ENCODE data around the gene KIRREL3.

KIRREL3 gene

DNA sequence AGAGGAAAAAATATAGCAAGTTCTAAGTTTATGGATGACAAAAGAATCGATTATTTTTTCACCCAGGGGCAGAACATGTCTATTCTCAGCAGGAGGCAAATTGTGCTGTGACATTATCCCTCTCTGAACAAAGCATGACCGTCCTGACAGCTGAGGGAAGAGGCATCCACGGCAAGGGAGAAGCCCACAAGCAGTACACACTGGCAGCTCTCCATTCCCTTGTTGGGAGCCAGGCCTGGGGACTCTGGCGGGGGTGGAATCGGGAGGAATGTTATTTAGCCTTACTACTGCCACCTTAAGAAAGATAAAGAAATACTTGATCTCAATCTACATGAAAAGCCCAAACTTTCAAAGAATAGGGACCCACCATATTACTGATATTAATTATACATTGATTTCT is 3.4 kb downstream of the KIRREL3 start:
- DNase-seq (ENCODE audit: low spot score) = peak; percentile 3

DNA sequence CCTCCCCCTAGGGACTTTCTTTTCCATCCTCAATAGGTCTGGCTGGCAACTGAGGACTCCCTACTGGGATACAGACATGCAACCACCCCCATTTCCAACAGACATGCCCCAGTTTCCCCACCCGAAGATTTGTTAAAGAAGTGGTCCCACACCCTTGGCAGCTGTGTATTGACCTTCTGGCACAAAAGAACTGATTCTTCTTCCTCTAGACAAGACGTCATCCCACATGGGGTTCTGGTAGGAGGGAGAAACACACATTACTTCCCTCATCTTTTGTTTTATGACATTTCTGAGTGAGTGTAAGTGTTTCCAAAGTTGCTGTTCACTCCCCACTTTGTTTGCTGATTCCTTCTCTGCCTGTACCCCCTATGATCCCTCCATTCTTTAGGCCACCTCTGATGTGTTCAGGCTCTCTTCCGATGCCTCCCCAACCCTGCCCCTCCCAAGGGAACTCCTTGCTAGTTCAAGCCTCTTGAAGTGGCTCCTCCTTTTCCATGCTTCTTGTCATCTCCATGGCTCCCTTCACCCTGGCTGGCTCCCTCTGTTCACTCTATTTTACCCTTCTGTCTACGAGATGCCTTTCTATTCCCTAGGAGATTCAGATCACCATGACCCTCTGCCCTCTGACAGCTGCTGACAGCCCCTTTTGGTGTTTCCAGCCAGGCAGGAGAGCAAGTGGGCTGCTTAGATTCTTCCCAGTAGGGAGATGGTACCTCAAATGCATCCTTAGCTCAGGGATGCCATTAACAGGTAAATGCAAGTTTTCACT is 4.3 kb downstream of the KIRREL3 start:
- no peak for DNase-seq (ENCODE audit: low spot score)

DNA sequence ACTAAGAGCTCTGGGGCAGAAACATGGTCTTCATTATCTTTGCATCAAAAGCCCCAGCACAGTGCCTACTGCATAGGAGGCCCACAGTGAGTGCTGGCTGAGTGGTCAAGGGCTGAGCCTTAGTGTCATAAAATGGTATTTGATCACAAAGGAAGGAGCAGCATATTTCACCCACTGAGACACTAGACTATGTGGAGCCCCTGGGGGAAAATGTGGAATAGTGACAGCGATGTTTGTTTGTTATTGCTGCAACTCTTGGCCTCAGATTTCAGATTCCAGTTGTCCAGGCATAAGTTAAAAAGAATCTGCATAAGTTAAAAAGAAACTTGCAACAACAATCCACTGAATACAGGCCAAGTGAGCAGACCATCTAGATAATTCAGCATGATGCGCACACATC is 7.0 kb downstream of the KIRREL3 start:
- peak; percentile 59 for DNase-seq (ENCODE audit: low spot score)

DNA sequence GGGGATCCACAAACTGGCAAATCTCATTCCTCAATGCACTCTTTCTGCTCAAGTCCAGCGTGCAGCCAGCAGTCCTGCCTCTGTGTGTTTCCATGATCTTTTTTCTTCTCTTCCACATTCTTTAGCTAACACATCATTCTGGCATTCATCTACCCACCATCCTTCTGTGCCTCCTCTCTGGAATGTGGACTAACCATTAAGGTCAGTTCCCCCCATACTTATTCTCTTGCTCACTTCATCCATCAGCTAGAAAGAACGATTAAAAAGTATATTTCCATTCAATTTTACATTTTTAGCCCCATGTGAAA is 7.8 kb downstream of the KIRREL3 start:
- DNase-seq (ENCODE audit: low spot score) = peak; percentile 95

DNA sequence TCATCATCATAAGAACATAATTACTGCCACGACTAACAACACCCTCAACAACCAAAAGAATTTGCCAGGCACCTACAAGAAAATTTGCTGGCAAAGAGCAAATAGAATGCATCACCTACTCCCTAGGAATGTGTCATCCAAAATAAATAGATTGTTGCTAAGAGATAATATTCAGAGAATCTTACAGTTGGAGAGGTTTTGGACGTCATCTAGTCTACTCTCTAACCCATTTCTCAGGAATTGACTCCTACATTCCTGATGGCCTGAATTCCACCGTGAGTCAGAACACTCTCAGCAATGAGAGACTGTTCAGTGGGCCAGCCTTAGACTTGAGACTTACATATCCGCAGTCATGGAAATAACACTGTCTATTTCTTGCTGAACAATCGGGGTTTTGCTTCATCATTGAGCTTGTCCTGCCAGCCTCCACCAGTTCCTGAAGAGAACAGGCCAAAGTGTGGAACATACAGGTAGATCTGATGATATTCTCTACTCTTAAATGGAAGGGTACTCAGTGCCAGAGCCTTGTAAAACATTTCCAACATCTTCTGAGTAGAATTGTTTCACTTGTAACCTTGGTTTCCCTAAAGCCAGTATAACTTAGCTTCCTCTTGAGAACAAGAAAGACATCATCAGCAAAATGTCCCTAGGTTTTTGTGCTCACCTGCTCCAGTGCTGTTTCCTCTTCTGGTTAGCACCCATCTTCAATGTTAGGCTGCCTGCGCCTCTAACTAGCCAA is 8.3 kb downstream of the KIRREL3 start:
- peak; percentile 100 for DNase-seq (ENCODE audit: low spot score)

DNA sequence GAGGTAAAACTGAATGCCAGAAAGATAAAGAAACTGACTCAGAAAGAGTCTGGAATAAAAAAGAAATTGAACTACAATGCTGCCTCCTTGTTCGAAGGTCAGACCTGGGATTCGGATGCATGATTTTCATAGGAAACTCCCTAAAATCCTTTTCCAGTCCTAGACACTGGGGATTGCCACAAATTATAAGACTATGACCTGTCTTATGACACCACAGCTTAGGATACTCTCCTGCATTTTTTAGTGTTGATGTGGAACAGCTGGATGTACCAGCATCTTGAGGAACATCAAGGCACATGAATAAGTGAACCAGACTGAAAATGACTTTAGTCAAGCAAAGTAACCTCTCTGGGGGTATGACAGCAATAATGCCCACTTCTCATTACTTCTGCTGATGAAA is 9.0 kb downstream of the KIRREL3 start:
- peak; percentile 95 for DNase-seq (ENCODE audit: low spot score)

DNA sequence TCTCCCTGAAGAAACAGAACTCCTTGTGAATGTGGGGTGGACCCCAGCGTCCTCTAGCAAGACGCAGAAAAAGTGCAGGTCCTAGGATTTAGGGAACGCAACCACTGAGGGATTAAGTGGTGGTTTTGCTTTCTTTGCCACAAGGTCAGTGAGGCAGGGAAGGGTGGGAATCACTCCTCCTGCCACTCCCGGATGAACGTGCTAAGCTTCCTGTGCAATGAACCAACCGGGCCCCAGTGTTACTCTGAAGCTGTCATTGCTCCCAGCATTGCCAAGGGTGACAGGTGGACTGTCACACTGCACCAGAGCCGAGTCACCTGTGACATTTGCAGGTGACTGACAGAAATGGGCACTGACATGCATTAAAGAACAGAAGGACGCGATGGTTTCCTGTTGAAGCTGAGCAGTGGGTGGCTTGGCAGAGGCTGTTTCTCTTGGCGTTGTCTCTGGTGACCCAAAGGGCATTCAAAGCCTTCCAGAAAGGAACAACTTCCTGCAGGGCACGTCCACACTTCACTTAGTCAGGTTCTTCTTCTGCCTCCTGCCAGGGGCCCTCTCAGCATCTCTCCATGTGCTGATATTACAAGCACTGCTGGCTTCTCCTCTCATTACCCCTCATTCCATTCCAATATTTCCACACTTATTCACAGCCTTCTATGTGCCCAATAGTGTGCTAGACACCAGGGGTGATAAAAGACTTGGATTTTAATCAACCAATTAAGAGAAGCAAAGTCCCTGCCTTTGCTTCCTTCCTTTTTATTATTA is 9.7 kb downstream of the KIRREL3 start:
- DNase-seq (ENCODE audit: low spot score) = peak; percentile 76

DNA sequence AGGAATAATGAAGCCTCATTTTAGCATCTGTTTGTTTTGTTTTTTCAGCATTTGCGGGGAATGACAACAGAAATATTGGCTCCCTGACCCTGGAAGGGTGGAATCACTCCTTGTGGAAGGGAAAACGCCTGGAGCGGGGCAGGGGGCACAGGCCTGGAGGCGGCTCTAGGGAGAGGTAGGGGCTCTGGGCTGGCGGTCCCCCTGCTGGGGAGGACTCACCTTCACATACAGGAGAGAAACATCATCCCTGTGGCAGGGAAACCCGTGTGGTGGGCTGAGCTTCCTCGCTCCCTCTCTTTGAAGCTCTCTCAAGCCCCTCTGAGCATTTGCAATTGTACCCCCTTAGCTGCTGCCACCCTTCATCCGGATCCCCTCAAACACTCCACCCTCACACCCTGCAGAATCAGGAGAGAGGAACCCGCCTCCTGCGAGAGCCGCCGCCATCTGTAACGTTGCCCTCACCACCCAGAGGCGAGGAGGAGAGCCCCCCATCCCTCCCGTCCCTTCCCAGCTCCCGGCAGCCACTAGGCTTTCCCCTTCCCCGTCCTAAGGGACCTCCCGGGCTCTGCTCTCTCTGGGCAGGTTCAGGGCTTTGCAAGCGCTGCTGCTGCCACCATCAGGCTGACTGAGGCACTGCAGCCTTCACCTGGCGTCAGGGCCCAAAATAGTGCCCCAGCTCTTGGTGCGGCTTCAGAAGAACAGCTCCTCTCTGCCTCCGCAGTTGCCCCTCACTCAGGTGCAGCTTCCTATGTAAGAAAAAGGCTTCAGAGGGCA is 10.4 kb downstream of the KIRREL3 start:
- peak; percentile 86 for DNase-seq (ENCODE audit: low spot score)

DNA sequence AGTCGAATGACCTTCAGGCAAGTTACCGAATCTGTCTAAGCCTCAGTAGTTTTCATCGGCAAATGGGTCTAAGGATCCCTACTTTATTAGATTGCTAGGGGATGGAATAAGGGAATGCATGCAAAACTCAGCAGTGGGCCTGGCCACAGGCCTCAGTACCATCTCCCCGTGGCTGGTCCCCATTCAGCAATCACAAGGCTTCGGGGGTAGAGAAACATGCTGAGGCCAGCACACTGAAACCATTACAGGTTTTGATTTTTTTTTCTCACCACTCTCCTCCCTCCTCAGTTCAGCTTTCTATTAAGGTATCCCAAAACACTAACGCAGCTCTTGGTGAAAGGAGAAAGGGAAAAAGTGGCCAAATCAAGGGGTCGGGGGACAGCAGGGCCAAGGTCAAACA is 11.9 kb downstream of the KIRREL3 start:
- DNase-seq (ENCODE audit: low spot score) = no peak

DNA sequence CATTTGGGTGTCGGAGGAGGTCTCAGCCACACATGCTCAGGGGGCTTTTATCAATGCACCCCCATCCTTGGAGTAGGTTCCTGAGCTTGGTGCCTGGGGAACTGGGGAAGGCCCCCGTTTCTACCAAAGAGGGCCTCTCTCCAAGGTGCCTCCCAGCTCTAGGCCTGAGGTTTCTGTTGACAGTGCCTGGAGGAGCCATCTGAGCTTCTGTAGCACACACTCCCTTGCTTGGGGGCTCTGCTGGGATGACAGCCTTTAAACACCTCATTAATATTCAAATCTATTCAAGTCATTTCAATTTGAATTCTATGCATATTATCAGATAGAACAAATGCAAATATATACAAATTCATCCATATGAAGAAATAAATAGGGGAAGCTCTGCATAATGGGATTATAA is 18.9 kb downstream of the KIRREL3 start:
- no peak for DNase-seq (ENCODE audit: low spot score)

DNA sequence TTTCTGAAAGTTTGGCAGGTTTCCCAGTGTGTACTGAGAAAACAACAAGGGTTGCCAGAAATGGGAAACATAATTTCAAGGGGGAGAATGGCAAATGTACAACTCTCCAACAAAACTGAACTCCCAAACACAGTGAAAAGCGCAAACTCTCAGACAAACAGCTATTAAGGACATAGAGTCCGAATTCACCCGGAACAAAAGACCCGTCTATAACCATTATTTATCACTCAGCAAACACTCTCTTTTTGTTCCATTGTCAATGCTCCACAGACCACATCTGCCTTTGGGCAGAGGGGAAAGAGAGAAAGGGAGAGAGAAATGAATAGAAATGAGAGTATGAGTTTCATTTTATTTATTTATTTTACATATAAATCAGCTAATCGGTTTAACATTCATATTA is 21.7 kb downstream of the KIRREL3 start:
- DNase-seq (ENCODE audit: low spot score) = no peak

DNA sequence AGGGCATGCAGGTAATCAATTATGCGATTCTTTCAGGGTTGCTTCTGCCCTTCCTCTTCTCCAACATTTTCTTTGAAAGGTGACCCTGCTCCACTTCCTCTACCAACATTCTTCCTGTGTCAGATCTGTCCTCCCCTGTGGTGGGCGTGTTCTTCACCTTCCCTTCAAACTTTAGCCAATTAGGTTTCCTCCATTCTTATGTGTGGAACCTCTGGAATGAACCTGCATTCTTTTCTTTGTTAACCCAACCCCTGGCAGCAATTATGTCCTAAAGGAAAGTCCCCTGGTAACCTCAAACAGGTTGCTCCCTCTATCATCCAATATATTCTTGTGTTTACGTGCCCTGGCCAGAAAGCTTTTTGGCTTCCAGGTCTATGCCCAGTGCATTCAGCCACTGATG is 22.4 kb downstream of the KIRREL3 start:
- peak; percentile 84 for DNase-seq (ENCODE audit: low spot score)

DNA sequence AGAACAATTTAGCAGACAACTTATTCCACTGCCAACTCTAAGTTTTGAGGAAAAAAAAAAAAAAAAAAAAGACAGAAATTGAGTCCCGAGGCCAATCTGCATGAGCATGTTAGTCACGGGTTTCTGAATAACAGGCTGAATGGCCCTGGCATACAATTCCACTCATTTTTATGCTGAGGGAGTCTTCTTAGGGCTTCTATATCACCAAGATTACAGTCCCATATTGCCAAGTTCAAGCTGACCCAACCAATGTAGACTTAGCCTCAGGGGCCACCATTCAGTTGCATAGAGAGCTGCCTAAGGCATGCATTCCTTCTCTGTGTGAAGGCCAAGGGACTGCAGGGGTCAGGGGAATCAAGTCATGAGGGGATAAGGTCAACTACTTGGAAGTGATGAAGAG is 27.5 kb downstream of the KIRREL3 start:
- DNase-seq (ENCODE audit: low spot score) = no peak

DNA sequence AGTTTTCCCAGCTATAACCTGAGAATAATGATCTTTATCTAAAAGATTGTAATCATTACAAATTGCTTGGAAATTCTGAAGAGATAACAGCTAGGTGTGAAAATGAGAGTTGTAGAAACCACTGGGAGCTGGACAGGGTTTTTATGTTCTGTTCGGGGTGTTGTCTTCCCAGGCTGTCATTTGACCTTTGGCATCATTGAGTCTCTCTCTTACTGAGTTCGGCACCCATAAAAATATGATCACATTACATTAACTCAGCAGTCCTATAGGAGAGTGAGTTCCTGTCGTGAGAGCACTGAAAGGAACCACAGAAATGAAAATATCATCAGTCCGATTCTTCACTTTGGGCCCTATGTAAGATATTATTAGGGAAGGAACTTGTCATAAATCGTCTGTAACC is 29.3 kb downstream of the KIRREL3 start:
- DNase-seq (ENCODE audit: low spot score) = no peak

DNA sequence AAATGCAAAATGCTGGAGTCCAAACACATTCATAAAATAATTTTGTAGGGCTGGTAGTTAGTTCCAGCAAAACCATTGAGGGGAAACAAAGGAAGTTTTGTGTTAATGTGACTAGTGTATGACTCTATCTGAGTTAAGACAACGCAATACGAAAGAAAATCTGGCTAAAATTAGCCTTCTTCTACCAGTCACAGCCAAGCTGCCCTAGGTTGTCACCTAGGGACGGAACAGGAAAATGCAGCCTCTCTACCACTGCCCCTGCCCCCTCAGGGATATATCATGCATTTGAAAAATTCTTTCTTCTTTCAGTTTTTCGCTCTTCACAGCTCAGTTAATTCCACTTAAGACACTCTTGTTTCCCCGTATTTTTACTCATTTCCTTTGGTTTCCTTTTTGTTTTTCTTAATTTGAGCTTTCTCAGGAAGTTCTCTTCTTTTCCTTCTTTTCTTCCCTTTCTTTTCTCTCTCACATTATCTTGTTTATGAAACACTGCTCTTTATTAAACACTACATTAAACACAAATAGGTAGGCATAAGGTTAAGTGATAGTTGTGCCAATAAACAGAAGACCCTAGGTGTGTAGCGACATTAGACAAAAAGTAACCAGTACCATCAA is 30.6 kb downstream of the KIRREL3 start:
- peak; percentile 79 for DNase-seq (ENCODE audit: low spot score)

DNA sequence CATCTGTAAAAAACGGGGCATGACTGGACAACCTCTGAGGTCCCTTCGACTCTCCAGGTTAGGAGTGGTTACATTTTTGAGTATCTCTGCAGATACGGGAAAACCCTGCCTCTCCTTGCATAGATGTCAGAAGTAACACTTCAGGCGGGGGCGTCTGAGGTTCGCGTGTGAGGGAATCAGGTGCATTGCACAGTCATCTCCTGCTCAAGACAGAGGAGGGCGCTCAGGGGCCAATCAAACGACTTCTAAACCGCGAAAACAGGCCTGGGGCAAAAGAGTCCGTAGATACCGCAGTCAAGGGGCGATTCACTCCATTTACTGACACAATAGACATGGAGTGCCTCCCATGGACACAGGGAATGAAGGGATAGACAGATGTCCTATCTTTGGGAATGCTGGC is 31.7 kb downstream of the KIRREL3 start:
- DNase-seq (ENCODE audit: low spot score) = peak; percentile 41

DNA sequence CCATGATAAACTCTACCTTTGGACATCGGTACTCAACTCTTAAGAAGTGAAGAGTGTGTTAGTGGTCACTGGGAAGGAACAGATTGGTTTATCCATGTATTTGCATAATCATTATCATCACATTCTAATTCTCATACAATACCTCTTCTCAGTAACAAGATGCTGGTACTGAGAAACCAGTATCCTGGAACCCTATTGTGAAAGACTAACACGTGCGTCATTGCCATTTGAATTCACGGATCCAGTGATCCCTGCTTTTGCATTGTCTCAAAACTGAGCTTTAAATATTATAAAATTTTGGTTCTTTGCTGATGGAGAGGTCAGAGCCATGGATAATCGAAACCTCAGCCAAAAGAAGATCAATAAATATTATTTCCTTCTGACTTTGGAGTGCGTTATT is 35.2 kb downstream of the KIRREL3 start:
- no peak for DNase-seq (ENCODE audit: low spot score)

DNA sequence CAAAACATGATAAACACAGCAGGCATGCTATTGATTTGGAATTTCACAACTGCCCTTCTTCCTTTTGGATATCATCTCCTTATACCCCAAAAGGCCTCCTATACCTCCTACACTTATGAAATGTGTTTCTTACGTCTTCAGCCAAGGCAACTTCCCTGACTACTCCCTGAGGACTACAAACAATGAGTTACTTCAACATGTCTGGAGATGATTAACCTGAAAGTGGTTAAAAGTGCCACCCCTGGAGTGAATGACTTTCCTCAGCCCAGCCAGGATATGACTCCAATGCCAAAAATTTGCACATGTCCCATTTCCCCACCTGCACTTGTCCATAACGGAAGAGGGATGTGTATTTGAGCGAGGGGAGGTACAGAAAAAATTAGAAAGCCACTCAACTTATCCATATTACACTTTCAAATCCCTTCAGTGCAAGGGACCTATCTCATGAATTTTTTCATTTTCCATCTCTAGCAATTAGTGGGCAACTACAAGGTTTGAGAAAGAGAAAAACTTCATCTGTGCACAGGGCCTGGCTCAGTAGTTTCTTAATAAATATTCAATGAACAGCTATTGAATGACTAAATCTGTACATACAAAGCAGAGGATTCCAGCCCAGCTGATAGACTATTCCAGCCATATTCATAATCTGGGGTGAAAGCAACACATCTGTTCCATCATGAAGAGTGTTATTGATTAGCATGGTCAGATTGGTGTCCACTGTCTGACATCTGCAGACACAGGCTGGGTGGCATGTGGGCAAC is 36.8 kb downstream of the KIRREL3 start:
- DNase-seq (ENCODE audit: low spot score) = peak; percentile 99

DNA sequence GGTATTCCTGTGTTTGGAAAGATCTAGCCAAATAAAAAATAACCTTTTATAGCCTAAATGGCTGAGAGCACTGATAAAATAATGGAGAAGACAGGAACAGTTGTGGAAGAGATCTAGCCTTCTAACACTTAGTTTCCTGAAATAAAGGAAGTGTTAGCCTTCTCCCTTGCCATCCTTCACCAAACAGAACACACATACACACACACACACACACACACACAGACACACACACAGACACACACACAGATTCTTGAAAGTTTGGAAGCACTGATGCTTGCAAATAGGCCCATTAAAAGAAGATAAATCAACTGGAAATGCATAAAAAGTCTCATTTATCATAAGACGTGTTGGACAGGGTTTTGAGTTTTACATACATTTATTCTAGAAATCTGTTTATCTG is 37.5 kb downstream of the KIRREL3 start:
- DNase-seq (ENCODE audit: low spot score) = peak; percentile 76

DNA sequence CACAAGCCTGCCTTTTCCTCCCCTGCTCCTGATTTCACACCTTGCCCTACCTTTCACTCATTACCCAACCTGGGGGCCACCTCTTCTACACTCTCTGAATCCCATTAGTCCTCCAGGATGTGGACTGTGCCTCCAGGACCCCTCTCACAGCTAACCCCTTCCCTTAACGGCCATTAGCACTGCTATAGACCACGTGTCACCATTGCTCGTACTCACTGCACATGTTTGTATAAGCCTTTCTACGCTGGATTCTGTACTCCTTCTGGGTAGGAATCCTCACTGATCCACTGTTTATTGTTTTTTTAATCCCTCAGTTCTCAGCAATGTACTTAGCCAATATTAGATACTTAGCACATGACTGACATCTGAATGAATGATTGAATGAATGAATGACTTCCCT is 40.9 kb downstream of the KIRREL3 start:
- no peak for DNase-seq (ENCODE audit: low spot score)

DNA sequence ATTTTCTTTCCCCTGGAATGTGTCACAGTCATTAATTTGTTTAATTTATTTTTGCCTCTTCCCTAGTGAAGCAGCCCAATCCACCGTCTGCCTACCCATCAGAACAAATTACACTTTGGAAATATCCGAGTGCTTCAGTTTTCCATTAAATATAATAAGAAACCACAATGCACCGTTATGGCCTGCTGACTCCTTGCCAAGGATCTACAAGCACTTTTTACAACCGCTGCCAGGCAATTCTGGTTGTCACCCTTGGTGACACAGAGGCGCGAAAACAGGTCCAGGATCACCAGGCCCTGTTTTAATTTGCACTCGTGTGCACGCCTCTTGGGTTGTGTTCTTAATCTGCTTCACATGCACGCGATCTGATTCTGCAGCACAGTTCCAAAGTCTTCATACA is 43.9 kb downstream of the KIRREL3 start:
- DNase-seq (ENCODE audit: low spot score) = peak; percentile 8

All from kidney tubule cell (primary cell).